Measurements from ENCODE around the gene CLVS2.

DNA sequence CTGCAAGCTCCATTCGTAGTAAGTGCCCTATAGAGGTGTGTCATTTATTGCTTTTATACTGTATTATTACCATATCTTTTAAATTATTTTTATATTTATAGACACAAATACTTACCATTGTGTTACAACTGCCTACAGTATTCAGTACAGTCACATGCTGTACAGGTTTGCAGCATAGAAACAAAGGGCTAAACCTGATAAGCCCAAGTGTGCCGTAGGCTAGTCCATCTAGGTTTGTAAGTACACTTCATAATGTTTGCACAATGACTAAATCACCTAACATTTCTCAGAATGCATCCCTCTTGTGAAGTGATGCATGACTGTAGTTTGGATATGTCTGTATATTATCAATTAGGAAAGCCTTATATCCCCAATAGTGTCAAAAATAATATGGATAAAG lies 122.8 kb downstream of the CLVS2 start:
- TF ChIP-seq, protein P1, sequence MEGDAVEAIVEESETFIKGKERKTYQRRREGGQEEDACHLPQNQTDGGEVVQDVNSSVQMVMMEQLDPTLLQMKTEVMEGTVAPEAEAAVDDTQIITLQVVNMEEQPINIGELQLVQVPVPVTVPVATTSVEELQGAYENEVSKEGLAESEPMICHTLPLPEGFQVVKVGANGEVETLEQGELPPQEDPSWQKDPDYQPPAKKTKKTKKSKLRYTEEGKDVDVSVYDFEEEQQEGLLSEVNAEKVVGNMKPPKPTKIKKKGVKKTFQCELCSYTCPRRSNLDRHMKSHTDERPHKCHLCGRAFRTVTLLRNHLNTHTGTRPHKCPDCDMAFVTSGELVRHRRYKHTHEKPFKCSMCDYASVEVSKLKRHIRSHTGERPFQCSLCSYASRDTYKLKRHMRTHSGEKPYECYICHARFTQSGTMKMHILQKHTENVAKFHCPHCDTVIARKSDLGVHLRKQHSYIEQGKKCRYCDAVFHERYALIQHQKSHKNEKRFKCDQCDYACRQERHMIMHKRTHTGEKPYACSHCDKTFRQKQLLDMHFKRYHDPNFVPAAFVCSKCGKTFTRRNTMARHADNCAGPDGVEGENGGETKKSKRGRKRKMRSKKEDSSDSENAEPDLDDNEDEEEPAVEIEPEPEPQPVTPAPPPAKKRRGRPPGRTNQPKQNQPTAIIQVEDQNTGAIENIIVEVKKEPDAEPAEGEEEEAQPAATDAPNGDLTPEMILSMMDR (IDR thresholded peaks at IDR 0.05): no peak
- TF ChIP-seq EZH2 (IDR thresholded peaks at IDR 0.05): no peak
